LNCaP clone FGC (cell line): ENCODE measurements around the gene SARS2.

Experiments
- DNase-seq: peaks from one replicate; pipeline ENCODE4 v3.0.0-alpha.2; 2011; ENCODE audit warnings: low read depth
- H3K4me3 ChIP-seq: 2 replicates; pipeline ENCODE4 v1.5.1; 2011; ENCODE audit warnings: mild to moderate bottlenecking, low read depth, low read length, control low read depth
- TF ChIP-seq, protein P1 (sequence below): IDR thresholded peaks from 2 replicates; pipeline ENCODE4 v1.5.1; 2012; ENCODE audit warnings: mild to moderate bottlenecking; ENCODE audit not compliant: control insufficient read depth, insufficient read depth; ENCODE audit errors: extremely low read depth

The SARS2 gene

DNA sequence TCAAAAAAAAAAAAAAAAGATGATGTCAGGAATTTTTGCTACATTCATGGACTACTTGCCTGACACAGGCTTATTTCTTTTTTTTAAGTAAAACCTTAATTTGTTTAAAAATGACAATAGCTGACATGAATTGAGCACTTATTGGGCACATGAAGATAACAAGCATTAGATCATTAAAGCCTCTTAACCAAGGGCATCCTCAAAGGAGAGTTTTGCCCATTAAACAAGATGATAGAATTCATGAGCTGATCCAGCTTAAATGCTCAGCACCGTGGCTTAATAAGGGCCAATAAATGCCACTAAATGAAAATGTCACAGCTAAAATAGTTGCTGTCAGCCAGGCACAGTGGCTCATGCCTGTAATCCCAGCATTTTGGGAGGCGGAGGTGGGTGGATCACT lies 25.7 kb upstream of the SARS2 start:
- TF ChIP-seq, protein P1, sequence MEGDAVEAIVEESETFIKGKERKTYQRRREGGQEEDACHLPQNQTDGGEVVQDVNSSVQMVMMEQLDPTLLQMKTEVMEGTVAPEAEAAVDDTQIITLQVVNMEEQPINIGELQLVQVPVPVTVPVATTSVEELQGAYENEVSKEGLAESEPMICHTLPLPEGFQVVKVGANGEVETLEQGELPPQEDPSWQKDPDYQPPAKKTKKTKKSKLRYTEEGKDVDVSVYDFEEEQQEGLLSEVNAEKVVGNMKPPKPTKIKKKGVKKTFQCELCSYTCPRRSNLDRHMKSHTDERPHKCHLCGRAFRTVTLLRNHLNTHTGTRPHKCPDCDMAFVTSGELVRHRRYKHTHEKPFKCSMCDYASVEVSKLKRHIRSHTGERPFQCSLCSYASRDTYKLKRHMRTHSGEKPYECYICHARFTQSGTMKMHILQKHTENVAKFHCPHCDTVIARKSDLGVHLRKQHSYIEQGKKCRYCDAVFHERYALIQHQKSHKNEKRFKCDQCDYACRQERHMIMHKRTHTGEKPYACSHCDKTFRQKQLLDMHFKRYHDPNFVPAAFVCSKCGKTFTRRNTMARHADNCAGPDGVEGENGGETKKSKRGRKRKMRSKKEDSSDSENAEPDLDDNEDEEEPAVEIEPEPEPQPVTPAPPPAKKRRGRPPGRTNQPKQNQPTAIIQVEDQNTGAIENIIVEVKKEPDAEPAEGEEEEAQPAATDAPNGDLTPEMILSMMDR: no peak
- DNase-seq: no peak
- no peak overlapping the region for H3K4me3 ChIP-seq

GRCh38 chr19:38953677-38954076 lies 23.1 kb upstream of the SARS2 start:
- no peak for DNase-seq
- no peak overlapping the region for H3K4me3 ChIP-seq
- TF ChIP-seq, protein P1: no peak

DNA sequence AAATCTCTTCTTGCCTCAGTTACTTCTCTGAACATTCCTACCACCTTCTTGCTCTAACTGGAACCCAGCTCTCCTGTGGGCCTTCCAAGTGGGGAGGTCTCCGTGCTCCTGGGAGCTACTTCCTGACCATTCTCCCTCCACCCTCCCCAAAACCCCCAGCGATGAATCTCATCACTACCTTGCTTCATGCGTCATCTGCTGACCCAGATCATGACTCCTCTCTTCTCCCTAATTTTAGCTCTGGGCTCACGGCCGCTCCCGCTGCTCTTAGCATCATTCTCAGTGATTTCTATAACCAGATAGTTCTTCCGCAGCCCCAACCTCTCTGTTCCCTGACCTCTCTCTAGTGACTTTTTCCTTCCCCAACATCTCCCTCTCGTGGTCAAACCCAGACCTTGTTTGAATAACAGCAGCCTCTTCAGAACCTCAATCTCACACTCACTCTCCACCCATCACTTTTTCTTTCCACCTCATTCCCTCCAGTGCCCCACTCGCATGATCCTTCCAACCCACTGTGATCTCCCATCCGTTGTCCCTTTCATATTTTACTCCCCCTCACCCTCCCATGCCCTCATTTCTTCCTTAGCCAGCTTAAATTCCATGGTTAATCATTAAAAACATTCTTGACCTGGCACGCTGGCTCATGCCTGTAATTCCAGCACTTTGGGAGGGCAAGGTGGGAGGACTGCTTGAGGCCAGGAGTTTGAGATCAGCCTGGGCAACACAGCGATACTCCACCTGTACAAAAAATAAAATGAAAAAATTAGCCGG lies 22.0 kb upstream of the SARS2 start:
- DNase-seq: peak; percentile 33
- H3K4me3 ChIP-seq: no peak overlapping the region
- TF ChIP-seq, protein P1: peak; percentile 61

- TF ChIP-seq, protein P1: no peak
- DNase-seq: no peak
- H3K4me3 ChIP-seq: no peak overlapping the region
Observed at GRCh38 chr19:38951187-38951586, 20.6 kb upstream of the SARS2 start.

DNA sequence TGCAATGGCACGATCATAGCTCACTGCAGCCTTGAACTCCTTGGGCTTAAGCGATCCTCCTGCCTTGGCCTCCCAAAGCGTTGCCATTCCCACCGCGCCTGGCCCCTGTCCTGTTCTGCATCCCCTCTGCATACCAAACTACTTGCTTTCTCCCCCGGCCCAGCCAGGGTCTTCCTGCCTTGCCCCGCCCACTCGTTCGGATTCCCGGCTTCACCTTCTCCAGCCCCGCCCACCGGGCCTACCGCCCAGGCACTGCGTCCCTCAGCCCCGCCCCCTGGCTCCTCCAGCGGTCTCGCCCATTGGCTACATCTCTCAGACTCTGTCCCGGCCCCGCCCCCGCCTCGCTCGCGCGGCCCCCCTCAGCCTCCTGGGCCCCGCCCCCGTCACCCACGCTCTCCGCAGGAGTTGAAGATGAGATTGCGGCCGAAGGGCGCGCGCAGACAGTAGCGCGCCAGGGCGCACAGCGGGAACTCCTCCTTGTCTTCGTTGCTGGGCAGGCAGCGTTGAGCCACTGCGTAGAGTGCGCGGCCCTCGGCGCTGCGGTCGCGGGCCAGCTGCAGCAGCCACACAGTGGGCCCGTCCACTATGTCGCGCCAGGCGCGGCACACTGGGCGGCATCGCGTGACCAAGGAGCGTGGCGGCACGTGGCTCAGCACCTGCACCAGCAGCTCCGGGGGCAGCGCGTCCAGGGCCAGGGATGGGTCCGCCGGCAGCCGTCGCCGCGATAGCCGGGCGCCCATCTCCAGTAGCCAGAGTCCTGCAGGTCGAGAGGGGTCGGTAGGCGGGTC lies 19.2 kb upstream of the SARS2 start:
- no peak for DNase-seq
- TF ChIP-seq, protein P1: no peak
- no peak overlapping the region for H3K4me3 ChIP-seq

- TF ChIP-seq, protein P1: no peak
- no peak overlapping the region for H3K4me3 ChIP-seq
- no peak for DNase-seq
Observed at GRCh38 chr19:38946229-38947010, 15.9 kb upstream of the SARS2 start.
